ENCODE data around the gene SRD5A3.

- TF ChIP-seq EZH2phosphoT487 (IDR thresholded peaks at IDR 0.05) (no peak), CTCF (IDR thresholded peaks at IDR 0.05) (no peak), EZH2 (IDR thresholded peaks at IDR 0.05) (no peak)
Measured at GRCh38 chr4:55405073-55405472, 59.0 kb downstream of the SRD5A3 start.
